ENCODE results near the gene RIMBP2. TPM values are rescaled to one million over a fixed set of nuclear protein-coding genes. Genes with fewer than 3 reads are reported as not detected.

The RIMBP2 gene
- total and polyA plus RNA-seq, 11 donors = 2.1 TPM; not detected in 10

- Histone ChIP-seq H3K4me3 (no peak overlapping the region), H3K27ac (no peak overlapping the region), H3K36me3 (no peaks in the 10 kb centered on the region), H3K27me3 (peaks cover 0 to 35% (median 0%) of the 10 kb centered on the region in 9 donors), H3K9me3 (no peaks in the 10 kb centered on the region), H3K4me1 (no peaks in the 10 kb centered on the region)
- ATAC-seq (no peak), DNase-seq (no peak)
- intact Hi-C loops (cut with DNase I) = no loop called here
- no peak for TF ChIP-seq POLR2A (IDR thresholded peaks at IDR 0.05)
- TF ChIP-seq CTCF (IDR thresholded peaks at IDR 0.05) = no peak
- 85 to 90% (median 89%) methylated on average over 4 of the region's 4 CpGs for WGBS, 4 donors
These were observed 342.0 kb downstream of the RIMBP2 start for GRCh38 chr12:130374083-130374482.

DNA sequence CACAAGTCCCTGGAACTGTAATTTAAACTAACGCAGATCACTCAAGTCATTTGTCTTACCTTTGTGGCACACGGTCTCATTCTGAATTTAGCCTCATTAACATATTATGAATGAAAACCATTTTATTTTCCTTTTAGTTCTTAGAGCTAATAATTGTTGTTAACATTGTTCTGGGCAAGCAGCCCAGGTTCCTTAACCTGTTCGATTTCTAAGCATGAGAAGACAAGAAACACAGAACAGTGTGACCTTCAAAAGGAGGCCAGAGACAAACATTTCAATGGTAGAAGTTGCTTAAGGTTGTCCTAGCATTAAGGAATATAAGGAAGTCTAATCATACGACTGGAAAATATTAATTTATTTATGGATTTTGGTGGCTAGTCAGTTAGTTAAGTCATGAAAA, 343.2 kb downstream of the RIMBP2 start:
- ATAC-seq = no peak
- H3K27me3 ChIP-seq = peaks cover 0 to 37% (median 0%) of the 10 kb centered on the region in 9 donors
- no peak for DNase-seq
- no peaks in the 10 kb centered on the region for H3K4me1 ChIP-seq
- TF ChIP-seq POLR2A (IDR thresholded peaks at IDR 0.05) = no peak
- TF ChIP-seq CTCF (IDR thresholded peaks at IDR 0.05) = no peak
- H3K27ac ChIP-seq = no peak overlapping the region
- H3K36me3 ChIP-seq = no peaks in the 10 kb centered on the region
- 68 to 74% (median 70%) methylated on average over 4 of the region's 4 CpGs for WGBS, 4 donors
- intact Hi-C loops (cut with DNase I) = no loop called here
- H3K9me3 ChIP-seq = no peaks in the 10 kb centered on the region
- H3K4me3 ChIP-seq = no peak overlapping the region

DNA sequence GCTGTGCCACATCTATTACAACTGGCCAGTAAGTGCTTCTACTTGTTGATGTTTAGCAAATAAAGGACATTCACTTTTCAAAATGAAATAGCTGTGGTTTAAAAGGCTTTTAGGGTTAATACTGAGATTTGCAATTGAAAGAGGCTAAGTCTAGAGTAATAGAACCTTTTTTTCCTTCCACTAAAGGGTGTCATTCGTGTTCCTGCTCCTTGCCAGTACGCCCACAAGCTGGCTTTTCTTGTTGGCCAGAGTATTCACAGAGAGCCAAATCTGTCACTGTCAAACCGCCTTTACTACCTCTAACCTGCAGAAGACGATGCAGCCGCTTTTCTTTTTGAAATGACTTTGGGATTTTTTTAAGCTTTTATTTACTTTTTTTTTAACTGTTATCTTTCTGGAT, 344.8 kb downstream of the RIMBP2 start:
- no peaks in the 10 kb centered on the region for H3K9me3 ChIP-seq
- intact Hi-C loops (cut with DNase I) = no loop called here
- peaks cover 0 to 35% (median 0%) of the 10 kb centered on the region in 9 donors for H3K27me3 ChIP-seq
- 27 to 34% (median 28%) methylated on average over 5 of the region's 5 CpGs for WGBS, 4 donors
- no peak overlapping the region for H3K27ac ChIP-seq
- H3K36me3 ChIP-seq = no peaks in the 10 kb centered on the region
- DNase-seq = no peak
- ATAC-seq = no peak
- no peaks in the 10 kb centered on the region for H3K4me1 ChIP-seq
- TF ChIP-seq CTCF (IDR thresholded peaks at IDR 0.05) (no peak), POLR2A (IDR thresholded peaks at IDR 0.05) (no peak)
- no peak overlapping the region for H3K4me3 ChIP-seq

GRCh38 chr12:130369816-130370215, 346.3 kb downstream of the RIMBP2 start:
- intact Hi-C loops (cut with DNase I) = no loop called here
- Histone ChIP-seq H3K4me3 (no peak overlapping the region), H3K4me1 (no peaks in the 10 kb centered on the region), H3K9me3 (no peaks in the 10 kb centered on the region), H3K36me3 (no peaks in the 10 kb centered on the region), H3K27me3 (peaks cover 0 to 46% (median 4%) of the 10 kb centered on the region in 9 donors), H3K27ac (no peak overlapping the region)
- no peak for DNase-seq
- TF ChIP-seq POLR2A (IDR thresholded peaks at IDR 0.05) (no peak), CTCF (IDR thresholded peaks at IDR 0.05) (no peak)
- WGBS, 4 donors = 87 to 92% (median 89%) methylated on average over 4 of the region's 4 CpGs
- no peak for ATAC-seq
